HG03196 (cell line): ENCODE data around the gene CACNB2.

Experiments used
- ATAC-seq: cut with Tn5 transposase; IDR thresholded peaks from one replicate; pipeline ENCODE4 v1.9.1; 2021; ENCODE audit not compliant: unreplicated experiment

Gene CACNB2

DNA sequence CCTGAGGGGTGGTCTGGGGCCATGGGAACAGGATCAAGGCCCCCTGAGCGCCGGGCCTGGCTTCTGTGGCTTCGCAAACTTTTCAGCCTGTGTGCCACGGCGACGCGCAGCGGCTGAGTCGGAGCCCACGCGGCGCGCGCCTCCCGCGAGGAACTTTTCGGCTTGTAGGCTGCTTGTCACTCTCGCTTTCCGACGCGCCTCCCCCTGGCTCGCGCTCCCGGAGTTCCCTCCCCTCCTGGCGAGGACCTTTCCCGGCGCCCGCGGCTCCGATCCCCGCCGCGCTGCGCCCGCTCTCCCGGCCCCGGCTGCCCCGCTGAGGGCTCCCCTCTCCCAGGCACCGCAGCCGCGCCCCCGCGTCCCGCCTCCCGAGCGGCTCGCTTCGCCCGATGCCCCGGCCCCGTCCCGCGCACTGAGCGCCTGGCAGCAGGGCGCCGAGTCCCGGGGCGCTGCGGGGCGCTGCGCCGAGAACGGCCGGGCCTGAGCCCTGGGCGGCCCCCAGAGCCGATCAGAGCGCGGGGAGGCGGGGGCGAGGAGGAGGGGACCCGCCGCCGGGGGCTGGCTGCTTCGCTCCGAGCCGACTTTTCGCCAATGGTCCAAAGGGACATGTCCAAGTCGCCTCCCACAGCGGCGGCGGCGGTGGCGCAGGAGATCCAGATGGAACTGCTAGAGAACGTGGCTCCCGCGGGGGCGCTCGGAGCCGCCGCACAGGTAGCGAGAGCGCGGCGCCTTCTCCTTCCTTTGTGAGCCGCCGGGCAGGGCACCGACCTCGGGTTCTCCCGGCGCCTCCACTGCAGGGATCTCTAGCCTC lies at the start of gene CACNB2:
Gene CACNB2, plus strand, starts transcription at position 276 of the 808 bp plus-strand sequence.
- no peak for ATAC-seq

DNA sequence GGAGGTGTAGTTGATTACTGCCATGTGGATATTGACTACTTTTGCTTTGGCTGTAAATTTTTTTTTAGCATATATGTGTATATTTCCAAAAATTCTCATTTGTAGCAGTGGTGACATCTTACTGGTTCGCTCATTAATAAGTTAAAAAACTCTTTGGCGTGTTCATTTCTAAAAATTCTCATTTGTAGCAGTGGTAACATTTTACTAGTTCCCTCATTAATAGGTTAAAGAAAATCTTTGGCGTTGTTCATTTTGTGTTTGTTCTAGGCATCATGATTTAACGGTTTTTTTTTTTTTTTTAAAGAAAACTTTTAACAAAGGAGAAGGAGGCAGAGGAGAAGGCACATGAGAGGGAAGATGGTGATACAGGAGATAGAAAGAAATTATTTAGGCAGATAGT lies 45.9 kb upstream of the CACNB2 start:
- no peak for ATAC-seq

- ATAC-seq, result no peak
These were observed 45.4 kb upstream of the CACNB2 start for GRCh38 chr10:18094793-18095192.

GRCh38 chr10:18097524-18097923 lies 42.7 kb upstream of the CACNB2 start:
- no peak for ATAC-seq

- ATAC-seq, result no peak
These were observed 42.0 kb upstream of the CACNB2 start for GRCh38 chr10:18098201-18098600.

DNA sequence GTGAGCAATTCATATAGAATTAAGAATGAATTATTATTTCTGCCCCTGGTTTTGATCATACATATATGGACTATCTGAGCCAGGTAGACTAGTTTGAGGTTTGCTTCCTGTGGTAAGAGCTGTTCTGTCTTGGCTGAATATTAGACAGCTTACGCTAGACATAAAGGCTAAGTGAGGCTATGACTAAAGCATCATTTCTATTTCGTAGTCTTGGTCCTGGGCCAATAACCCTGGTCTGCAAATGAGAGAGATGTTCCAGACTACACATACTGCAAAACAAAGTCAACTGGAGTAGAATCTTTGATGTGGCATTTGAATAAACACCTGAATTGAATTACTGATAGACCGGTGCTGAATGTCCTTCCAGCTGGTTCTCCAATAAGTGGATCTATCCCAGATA lies 40.8 kb upstream of the CACNB2 start:
- no peak for ATAC-seq

GRCh38 chr10:18100669-18101068 lies 39.6 kb upstream of the CACNB2 start:
- ATAC-seq, result no peak

GRCh38 chr10:18102404-18102803 lies 37.8 kb upstream of the CACNB2 start:
- ATAC-seq, result no peak

DNA sequence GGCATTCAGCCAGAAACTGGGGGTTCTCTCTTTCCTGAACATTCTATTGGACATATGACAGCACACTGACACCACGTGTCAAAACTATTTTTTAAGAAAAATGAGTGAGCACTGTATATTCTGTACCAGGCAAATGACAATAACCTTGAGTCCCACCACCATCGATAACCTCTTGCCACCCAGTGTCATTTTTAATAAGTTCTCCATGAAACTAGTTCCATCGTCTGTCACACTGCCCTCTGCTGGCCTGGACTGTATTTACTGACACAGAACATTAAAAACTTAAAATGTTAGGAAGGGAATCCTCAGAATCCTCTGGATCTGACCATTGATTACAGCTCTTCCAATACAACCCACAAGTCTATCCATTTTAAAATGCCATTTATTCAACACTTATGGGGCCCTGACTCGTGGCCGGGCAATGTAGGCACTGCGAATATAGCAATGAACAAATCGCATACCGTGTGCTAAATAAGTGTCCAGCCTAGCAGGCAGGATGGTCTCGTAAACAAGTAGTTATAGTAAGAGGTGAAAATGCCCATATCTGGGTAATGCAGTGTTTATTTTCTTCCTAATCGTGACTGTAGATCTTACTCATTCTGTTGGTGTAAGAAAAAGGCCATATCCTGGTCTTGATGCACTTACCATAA lies 35.9 kb upstream of the CACNB2 start:
- ATAC-seq, result no peak

DNA sequence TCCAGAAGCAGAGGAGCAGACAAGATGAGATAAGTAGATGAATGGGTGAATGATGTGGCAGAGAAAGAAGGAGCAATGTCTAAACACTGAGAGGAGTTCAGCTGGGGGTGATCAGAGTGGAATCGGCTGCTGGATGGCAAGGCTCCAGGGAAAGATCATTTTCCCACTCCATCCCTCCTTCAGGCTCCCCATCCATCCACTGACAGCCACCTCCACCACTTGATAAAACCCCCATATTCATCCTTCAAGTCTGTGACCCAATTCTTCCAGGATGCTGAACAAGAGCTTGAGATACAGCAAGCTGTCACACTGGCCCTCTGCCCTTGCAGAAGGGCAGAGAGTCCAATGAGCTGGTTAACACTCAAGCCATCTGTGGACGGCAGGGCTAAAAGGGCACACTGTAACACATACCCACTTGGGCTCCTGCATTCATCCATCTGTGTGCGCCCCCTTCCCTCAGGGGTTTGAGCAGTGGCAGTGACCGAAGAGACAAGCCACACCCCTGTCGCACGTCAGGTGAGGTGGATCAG lies 30.8 kb upstream of the CACNB2 start:
- no peak for ATAC-seq

DNA sequence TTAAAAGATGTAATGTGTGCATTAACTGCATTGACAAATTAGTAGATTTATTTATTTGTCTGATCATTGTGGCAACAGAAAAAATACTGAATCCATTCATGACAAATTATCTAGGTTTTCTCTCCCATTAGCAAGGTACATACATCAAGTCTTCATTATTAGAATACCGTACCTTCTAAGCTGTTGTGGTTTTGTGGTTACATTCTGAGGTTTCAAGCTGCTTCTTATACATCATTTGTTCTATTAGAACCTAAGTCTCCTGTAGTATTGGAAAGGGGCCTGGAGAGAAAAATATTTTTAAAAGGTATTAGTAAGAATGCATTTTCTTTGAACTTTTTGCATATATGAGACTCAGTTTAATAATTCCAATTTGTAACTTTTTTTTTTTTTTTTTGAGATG lies 26.3 kb upstream of the CACNB2 start:
- no peak for ATAC-seq

GRCh38 chr10:18117276-18117675 lies 22.9 kb upstream of the CACNB2 start:
- no peak for ATAC-seq

GRCh38 chr10:18122753-18123152 lies 17.5 kb upstream of the CACNB2 start:
- ATAC-seq, result no peak

- ATAC-seq, result no peak
These were observed 7.2 kb upstream of the CACNB2 start for GRCh38 chr10:18133046-18133445.

GRCh38 chr10:18134509-18134908 lies 5.7 kb upstream of the CACNB2 start:
- no peak for ATAC-seq

DNA sequence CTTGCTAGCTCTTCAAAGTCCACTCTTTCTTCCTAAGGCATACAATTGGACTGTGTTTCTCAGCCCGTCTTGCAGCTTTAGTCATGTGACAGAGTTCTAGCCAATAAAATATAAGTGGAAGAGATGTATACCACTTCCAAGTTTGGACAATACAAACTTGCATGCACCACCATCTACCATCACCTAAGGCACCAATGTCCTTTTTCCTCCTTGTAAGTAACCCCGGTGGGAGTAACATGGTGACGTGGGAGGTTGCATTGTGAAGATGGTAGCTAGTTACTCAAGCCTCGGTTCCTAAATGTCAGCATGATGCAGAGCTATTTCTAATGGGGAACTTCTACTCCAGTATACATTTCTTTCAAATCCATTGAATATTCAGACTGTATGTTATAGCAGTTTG lies 5.3 kb upstream of the CACNB2 start:
- no peak for ATAC-seq

- ATAC-seq, result no peak
These were observed 4.0 kb upstream of the CACNB2 start for GRCh38 chr10:18136073-18136791.

DNA sequence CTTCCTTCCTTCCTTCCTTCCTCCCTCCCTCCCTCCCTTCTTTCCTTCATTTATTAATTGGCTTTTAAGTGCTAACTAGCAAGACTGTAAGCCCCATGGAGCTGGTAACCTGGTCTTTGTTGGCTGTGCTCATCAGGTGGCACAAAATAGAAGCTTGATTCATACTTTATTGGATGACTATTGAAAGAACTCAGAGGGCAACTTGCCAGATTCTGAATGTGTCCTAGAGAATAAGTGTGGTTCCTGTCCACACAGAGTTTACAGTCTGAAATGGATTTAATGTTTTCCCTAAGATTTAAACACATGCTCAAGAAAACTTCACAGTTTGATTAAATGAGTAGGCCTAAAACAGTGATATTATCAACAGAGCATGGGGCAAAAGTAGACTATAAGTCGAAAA lies 3.1 kb upstream of the CACNB2 start:
- ATAC-seq, result no peak

DNA sequence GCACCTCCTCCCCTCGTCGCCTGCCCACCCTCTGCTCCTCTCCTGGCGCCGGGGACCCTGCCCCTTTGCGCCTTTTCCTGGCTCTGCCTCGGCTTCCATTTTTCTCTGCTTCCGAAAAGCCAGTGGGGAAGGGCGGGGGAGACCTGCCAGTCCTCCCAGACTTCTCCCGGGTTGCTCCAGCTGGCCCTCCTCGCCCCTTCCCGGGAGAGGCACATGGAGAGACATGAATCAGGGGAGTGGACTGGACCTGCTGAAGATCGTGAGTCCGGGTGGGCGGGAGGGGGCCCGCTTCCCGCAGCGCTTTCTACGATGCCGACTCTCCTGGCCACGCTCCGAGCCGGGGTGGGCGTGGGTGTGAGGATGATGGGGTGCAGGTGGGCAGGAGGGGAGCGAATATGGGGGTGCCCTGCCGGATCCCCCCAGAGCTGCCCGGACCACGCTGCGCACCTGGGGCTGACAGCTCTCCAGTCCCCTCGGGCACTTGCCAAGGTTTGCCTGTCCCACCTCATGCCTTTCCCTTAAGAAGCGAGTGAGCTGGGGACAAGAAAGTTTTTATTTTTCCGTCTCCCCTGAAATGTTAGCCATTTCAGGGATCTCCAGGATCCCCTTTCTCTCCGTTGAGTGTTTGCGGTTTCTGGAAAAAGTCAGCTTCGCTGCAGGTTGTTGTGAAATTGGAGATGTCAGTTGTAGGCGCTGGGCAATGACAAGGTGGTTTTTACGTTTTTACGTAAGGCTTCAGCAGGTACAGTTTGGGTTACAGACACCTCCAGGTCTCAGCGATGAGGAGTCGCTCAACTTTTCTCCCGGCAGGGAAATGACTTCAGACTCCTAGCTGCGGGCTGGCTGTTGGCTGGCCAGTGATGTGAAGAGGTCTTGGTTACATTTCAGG lies 977 bp downstream of the CACNB2 start:
- ATAC-seq, result no peak

DNA sequence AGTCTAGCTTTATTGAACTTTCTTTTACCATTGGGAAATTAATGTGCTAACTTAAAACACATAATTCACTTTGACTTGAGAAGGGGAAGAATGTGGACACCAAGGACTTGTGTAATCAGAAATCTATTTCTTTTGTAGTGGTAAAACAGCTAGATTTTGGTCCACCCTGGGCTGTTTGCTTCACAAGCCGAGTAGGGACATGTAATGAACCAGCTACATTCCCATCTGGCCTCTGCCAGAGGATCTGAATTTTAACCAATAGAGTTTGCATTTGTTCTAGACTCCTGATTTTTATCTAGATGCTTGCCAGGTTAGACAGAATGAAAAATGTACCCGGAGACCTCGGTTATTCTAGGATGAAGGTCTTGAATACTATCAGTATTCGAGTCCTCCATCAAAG lies 1.9 kb downstream of the CACNB2 start:
- no peak for ATAC-seq

DNA sequence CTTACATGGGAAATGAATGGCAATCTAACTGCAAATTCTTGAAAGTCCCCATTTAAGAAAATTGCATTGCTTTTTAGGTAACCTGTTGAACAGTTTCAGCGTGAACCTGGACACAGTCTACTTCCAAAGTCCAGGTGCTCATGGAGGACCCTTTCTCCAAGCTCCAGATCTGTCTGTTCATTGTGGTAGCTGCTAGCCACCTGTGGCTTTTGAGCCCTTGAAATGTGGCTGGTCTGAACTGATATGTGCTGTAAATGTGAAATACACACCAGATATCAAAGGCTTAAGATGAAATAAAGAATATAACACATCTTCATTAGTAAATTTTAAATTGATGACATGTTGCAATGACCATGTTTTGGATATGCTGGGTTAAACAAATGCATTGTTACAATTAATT lies 4.2 kb downstream of the CACNB2 start:
- ATAC-seq, result no peak
